Transverse colon (tissue), 3 donors: Measurements from ENCODE around the gene PCMTD2.

ENCODE experiments used
- EP300 ChIP-seq: sonication (generic); formaldehyde crosslinking; IDR thresholded peaks from one replicate; pipeline ENCODE4 v1.6.1; 2017; ENCODE audit warnings: antibody characterized with exemption, low read depth
- POLR2A ChIP-seq: fragments of 450-650 bp; IDR thresholded peaks from one replicate; pipeline ENCODE4 v1.6.1; 2016; ENCODE audit warnings: antibody characterized with exemption, mild to moderate bottlenecking, moderate library complexity
- TF ChIP-seq, protein P1 (sequence below), 5 experiments: fragments of 200-600 bp in 3 of 5; fragments of 450-650 bp in 2 of 5; sonication (generic) in 3 of 5; IDR thresholded peaks; 1 replicate in 2 of 5; 2 replicates in 3 of 5; pipeline ENCODE4 v1.5.1; 2016 to 2017; ENCODE audit warnings: antibody characterized with exemption in 5 of 5, inconsistent platforms in 3 of 5, mild to moderate bottlenecking in 2 of 5, moderate library complexity in 1 of 5

DNA sequence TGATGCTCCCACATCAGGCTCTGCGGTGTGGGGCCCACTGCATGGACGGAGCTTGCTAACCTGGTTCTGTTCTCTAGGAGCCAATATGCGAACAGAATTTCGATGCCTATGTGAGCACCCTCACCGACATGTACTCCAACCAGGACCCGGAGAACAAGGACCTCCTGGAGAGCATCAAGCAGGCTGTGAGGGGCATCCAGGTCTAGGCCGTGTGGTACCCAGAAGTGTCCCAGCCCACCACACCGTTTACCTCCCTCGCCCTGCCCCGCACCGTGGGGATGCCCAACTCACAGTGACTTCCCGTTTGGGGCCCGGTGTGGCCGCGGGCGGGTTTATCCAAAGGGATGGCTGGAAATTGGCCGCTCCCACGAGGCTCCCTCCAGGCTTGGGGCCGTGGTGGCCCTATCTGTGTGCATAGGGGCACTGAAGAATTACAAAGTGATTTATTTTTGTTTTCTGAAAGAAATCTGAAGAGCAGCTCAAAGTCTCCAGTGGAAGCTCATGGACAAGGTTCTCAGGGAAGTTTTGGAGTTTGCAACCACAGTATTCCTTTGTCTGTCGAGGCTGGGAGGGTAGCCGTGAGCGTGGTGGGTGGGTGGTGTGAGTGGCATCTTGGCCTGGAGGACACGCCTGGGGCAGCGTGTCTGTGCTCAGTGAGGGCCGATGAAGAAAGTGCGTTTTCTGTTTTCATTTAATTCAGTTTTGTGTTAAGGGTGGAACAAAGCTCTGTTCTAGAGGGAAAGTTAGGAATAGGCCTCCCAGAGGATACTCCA lies 15.1 kb upstream of the PCMTD2 start:
- TF ChIP-seq, protein P1, sequence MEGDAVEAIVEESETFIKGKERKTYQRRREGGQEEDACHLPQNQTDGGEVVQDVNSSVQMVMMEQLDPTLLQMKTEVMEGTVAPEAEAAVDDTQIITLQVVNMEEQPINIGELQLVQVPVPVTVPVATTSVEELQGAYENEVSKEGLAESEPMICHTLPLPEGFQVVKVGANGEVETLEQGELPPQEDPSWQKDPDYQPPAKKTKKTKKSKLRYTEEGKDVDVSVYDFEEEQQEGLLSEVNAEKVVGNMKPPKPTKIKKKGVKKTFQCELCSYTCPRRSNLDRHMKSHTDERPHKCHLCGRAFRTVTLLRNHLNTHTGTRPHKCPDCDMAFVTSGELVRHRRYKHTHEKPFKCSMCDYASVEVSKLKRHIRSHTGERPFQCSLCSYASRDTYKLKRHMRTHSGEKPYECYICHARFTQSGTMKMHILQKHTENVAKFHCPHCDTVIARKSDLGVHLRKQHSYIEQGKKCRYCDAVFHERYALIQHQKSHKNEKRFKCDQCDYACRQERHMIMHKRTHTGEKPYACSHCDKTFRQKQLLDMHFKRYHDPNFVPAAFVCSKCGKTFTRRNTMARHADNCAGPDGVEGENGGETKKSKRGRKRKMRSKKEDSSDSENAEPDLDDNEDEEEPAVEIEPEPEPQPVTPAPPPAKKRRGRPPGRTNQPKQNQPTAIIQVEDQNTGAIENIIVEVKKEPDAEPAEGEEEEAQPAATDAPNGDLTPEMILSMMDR (IDR thresholded peaks at IDR 0.05): no peak
- no peak for TF ChIP-seq POLR2A
- no peak for TF ChIP-seq EP300
